Tibial nerve (tissue), 3 donors: ENCODE data around the gene JAG2.

ENCODE experiments used
- POLR2A ChIP-seq, 2 donors: fragments of 450-650 bp; IDR thresholded peaks; one replicate each; pipeline ENCODE4 v1.6.1; 2017; ENCODE audit warnings: antibody characterized with exemption in 2 of 2, mild to moderate bottlenecking in 2 of 2, moderate library complexity in 2 of 2
- TF ChIP-seq, protein P1 (sequence below), 5 experiments: fragments of 200-600 bp in 3 of 5; fragments of 450-650 bp in 2 of 5; sonication (generic) in 3 of 5; IDR thresholded peaks; one replicate each; pipeline ENCODE4 v1.5.1; 2016 to 2019; ENCODE audit warnings: antibody characterized with exemption in 5 of 5, mild to moderate bottlenecking in 3 of 5, moderate library complexity in 2 of 5

DNA sequence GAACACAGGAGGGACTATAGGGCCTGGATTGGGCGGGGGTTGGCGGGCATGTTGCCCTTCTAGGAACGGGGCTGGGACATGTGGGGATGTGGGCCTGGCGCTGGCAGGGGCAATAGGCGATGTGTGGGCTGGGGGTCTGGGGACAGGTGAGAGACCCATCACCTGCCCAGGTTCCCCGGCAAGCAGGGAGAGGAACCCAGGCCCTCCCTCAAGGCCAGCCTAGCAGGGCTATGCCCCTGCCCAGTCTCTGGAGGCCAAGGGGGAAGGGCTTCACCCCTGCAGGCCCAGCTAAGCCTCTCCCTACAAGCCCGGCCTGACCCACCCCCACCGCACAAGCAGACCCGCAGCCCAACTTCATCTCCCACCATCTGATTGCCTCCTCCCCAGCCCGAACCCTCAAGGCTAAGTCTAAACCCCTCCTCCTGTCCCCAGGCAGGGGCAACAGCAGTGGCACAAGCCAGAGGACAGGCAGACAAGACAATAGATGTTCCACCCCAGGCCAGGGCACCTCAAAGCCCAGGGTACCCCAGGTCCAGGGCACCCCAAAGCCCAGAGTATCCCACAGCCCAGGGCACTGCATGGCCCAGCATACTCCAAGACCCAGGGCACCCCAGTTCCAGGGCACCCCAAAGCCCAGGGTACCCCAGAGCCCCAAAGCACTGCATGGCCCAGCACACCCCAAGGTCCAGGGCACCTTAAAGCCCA lies 6.5 kb downstream of the JAG2 start:
- TF ChIP-seq, protein P1, sequence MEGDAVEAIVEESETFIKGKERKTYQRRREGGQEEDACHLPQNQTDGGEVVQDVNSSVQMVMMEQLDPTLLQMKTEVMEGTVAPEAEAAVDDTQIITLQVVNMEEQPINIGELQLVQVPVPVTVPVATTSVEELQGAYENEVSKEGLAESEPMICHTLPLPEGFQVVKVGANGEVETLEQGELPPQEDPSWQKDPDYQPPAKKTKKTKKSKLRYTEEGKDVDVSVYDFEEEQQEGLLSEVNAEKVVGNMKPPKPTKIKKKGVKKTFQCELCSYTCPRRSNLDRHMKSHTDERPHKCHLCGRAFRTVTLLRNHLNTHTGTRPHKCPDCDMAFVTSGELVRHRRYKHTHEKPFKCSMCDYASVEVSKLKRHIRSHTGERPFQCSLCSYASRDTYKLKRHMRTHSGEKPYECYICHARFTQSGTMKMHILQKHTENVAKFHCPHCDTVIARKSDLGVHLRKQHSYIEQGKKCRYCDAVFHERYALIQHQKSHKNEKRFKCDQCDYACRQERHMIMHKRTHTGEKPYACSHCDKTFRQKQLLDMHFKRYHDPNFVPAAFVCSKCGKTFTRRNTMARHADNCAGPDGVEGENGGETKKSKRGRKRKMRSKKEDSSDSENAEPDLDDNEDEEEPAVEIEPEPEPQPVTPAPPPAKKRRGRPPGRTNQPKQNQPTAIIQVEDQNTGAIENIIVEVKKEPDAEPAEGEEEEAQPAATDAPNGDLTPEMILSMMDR (IDR thresholded peaks at IDR 0.05) = no peak
- no peak for TF ChIP-seq POLR2A (IDR thresholded peaks at IDR 0.05)
